AG20443 (cell line): Measurements from ENCODE around the gene THSD1.
A peak's percentile ranks its signal among the peaks of the same experiment; 100 is the strongest.
"Not testable (repeated sequence)": the region's sequence is repeated elsewhere in the genome, so short reads cannot be mapped to it uniquely, and the experiment has no call there.

Experiments used
- DNase-seq: peaks from one replicate; pipeline ENCODE4 v3.0.0; 2012; ENCODE audit warnings: low spot score, mixed read lengths

Gene THSD1

DNA sequence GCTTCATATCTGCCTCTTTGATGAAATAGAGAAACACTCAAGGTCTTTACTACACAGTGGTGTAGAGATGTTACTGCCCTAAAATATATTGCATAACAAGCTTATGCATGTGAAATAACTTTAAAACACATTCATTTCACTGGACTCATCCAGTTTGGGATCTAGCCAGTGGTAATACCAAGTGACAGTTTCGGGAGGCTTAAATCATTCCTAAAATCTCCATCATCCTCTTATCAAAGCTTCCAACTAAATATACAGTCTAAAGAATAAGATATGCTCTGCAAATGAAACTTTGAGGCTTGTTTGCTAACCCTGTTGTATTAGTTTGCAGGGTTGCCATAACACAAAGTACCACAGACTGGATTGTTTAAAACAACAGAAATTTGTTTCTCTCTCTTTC is 52.8 kb downstream of the THSD1 start:
- DNase-seq, result peak; percentile 76

DNA sequence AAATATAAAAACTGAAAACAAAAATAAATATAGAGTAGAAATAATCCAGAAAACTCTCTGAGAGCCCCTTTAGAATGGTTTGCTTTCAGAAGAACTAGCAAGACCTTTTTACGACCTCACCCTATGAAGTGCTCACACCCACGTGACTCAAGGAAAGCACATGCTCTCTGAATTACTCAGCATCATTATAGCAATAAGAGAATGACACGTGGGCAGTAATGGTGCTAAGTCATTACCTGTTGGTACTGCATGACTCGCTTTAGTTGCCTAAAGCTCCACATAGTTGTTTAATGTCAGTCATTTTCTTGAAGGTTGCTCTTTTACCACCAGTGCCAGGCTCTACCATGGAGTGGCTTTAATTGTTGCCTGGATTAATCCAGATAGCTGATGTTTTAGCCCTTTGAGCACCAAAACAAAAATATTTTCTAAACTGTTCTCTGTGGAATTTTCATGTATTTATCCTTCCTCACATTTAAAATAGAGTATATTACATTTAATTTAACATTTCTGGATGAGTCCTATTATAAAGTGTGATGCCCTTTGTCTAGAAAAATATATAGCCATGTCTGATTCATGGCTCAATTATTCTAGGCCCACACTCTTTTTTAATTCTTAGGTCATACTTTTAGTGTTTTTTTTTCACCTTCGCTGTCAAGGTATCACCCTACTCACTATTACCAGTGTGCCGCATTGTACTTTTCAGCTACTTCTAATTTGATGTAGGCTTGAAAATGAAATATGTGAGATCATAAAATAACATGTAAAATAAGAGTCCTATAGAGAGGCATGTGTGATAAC is 56.8 kb downstream of the THSD1 start:
- DNase-seq, result peak; percentile 56

DNA sequence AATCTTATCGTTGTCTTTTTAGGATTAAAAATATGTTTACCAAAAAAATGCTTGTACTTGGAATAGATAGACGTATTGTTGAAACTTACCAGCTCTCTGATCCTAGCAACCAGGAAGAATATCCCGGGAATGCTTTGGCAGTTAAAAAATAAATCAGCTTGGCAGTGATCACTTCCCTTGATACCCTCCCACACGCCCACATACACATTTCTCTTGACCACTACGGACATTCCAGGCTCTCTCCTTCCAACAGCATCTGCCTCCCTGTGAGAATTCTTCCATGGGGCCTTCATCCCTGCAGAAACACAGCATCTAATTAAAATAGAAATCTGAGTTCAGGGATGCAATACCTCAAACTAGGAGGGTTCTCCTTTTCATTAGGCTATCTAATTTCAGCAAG is 57.9 kb downstream of the THSD1 start:
- DNase-seq, result peak; percentile 82

DNA sequence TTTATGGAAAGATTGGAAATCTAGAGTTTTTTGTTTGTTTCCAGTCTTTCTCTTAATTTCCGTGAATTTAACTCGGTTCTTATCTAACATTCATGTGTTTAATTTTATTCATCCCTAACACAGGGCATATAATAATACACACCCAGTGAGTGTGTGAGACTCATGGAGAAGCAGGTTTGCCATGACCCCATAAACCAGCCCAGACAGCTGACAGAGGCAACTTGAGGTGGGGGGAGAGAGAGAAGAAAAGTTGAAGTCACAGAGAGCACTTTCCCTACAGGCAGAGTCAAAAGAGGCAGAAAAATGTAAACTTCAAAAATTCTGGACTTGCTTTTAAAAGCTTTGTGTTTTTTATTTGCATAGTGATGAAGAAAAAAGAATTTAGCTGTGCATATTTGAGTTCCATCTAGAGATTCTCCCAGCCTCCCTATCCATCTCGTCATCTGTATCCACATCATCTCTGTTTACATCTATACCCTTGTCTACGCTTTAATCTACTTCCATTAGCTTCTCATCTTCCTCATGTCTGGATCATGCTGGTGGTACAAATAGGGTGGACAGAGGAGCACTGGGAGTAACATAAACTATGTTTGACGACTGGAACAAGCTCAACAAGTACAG is 60.2 kb downstream of the THSD1 start:
- no peak for DNase-seq

DNA sequence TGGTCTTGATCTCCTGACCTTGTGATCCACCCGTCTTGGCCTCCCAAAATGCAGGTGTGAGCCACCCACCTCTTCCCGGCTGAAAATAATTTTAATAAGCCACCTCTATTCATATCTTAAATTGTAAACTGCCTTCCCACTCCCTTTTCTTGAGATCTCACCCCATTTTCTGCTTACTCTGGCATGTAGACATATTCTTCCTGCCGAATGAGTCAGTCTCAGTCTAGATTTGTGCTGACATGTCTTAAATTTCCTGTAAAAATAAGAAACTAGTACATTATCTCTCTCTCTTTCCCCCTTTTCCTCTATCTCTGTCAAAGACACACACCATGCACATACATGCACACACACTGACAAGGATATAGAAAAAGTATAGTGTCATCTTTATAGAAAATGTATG is 60.9 kb downstream of the THSD1 start:
- no peak for DNase-seq

DNA sequence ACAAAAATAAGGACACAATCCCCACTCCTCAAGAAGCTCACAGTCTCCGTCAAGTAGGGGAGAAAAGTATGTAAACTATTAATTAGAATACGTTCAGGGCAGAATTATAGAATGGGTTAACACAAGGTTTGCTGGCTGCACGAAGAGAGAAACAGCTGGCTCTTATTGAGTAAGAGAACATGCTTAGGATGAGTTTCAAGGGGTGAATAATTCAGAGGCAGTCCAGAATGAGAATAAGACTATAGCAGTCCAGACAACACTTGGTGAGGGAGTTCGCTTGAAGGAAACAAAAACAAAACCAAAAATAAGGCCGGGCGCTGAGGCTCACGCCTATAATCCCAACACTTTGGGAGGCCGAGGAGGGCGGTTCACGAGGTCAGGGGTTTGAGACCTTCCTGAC is 61.9 kb downstream of the THSD1 start:
- peak; percentile 44 for DNase-seq

DNA sequence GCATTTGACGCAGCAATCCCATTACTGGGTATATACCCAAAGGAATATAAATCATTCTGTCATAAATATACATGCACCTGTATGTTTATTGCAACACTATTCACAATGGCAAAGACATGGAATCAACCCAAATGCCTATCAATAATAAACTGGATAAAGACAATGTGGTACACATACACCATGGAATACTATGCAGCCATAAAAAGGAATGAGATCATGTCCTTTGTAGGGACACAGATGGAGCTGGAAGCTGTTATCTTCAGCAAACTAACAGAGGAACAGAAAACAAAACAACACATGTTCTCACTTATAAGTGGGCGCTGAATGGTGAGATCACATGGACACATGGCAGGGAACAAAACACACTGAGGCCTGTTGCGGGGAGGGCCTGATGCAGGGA is 63.8 kb downstream of the THSD1 start:
- DNase-seq, result not testable (repeated sequence)

DNA sequence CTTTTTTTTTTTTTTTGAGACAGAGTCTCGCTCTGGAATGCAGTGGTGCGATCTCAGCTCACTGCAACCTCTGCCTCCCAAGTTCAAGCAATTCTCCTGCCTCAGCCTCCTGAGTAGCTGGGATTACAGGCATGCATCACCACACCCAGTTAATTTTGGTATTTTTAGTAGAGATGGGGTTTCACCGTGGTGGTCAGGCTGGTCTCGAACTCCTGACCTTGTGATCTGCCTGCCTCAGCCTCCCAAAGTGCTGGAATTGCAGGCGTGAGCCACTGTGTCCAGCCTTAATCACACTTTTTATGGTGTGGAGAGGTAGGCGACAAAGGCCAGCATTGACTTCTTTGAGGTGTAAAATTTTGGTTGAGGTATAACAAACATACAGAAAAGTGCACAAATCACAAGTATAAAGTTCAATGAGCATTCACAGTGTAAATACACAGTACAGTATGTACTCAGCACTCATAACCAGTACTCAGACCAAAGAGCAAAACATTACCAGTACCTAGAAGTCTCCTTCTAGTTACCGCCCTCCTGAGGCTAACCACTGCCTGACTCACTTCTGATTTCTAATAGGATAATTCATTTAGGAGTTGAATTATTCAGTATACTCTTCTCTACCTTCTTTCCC is 68.0 kb downstream of the THSD1 start:
- not testable (repeated sequence) for DNase-seq

DNA sequence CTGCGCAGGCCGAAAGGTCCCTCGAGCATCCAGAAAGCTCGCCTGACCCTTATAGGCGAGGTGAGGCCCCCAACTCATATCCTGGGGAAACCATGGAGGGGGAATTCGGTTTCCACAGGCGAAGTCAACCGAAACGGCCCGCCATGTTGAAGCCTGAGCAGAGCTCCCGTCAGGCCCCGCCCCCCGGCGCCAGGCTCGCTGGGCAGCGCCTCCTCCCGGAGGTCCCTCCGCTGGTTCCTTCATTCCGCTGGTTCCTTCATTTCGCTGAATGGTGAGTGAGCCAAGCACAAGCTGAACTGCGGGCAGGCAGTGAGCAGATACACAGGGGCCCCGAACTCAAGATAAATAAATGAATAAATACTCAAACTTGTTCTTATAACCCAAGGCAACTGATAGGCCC is 71.9 kb downstream of the THSD1 start:
- not testable (repeated sequence) for DNase-seq

DNA sequence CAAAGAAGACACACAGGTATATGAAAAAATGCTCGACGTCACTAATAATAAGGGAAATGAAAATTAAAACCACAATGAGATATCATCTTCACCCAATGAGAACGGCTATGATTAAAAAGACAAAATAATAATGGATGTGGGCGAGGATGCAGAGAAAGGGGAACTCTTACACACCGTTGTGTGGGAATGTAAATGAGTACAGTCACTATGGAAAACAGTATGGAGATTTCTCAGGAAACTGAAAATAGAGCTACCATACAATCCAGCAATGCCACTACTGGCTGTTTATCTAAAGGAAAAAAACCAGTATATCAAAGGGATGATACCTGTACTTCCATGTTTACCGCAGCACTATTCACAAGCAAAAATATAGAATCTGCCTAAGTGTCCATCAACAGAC is 74.1 kb downstream of the THSD1 start:
- DNase-seq, result not testable (repeated sequence)
